ENCODE data around the gene SERPINA10.
"Not testable (repeated sequence)": the region's sequence is repeated elsewhere in the genome, so short reads cannot be mapped to it uniquely, and the experiment has no call there.

SERPINA10 gene

DNA sequence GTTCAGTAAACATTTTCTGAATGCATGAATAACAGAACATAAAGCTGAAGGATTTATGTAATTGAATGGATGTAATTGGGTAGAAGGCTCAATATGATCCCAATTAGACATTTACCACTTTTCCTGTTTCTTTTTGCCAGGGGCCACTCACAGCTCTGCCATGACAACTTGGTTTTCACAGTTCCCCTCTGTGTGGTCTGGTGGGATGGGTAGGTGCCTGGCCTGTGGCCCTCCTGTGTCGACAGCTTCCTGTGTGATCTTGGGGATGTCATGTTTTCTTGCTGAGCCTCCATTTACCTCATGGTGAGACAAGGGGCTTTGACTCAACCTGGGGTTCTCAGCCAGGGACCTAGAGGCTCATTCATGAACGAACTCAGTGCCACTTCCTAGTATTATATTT is 12.6 kb upstream of the SERPINA10 start:
- no peaks in the 10 kb centered on the region for H3K79me2 ChIP-seq (ENCODE audit: insufficient read depth, low read length)
- no peak for DNase-seq
- no peak overlapping the region for H3K4me3 ChIP-seq (ENCODE audit: low read depth in 1 of 2, low read length in 2 of 2)
- no peaks in the 10 kb centered on the region for H4K20me1 ChIP-seq (ENCODE audit: insufficient read depth, low read length)
- H3K27ac ChIP-seq (ENCODE audit: low read length), result no peak overlapping the region
- H3K9me3 ChIP-seq (ENCODE audit: insufficient read depth, low read length, severe bottlenecking), result no peaks in the 10 kb centered on the region
- no peaks in the 10 kb centered on the region for H3K36me3 ChIP-seq (ENCODE audit: insufficient read depth, low read length)
- no peaks in the 10 kb centered on the region for H3K4me1 ChIP-seq (ENCODE audit: insufficient read depth, low read length)
- ATAC-seq (ENCODE audit: insufficient read depth, low read depth), result no peak
- H3K9ac ChIP-seq (ENCODE audit: low read depth, low read length), result no peak overlapping the region
- H3K27me3 ChIP-seq (ENCODE audit: insufficient read depth, low read length, poor library complexity), result no peaks in the 10 kb centered on the region
- no peak for TF ChIP-seq EZH2 (IDR thresholded peaks at IDR 0.05; ENCODE audit: borderline replicate concordance, low read depth, low read length, severe bottlenecking)
- TF ChIP-seq, protein P1, sequence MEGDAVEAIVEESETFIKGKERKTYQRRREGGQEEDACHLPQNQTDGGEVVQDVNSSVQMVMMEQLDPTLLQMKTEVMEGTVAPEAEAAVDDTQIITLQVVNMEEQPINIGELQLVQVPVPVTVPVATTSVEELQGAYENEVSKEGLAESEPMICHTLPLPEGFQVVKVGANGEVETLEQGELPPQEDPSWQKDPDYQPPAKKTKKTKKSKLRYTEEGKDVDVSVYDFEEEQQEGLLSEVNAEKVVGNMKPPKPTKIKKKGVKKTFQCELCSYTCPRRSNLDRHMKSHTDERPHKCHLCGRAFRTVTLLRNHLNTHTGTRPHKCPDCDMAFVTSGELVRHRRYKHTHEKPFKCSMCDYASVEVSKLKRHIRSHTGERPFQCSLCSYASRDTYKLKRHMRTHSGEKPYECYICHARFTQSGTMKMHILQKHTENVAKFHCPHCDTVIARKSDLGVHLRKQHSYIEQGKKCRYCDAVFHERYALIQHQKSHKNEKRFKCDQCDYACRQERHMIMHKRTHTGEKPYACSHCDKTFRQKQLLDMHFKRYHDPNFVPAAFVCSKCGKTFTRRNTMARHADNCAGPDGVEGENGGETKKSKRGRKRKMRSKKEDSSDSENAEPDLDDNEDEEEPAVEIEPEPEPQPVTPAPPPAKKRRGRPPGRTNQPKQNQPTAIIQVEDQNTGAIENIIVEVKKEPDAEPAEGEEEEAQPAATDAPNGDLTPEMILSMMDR (IDR thresholded peaks at IDR 0.05; ENCODE audit: borderline replicate concordance, extremely low read depth, low read length, poor library complexity, severe bottlenecking), result no peak
- no peak overlapping the region for H3K4me2 ChIP-seq (ENCODE audit: insufficient read depth, low read length)
- H2AFZ ChIP-seq (ENCODE audit: low read depth, low read length), result no peak overlapping the region

DNA sequence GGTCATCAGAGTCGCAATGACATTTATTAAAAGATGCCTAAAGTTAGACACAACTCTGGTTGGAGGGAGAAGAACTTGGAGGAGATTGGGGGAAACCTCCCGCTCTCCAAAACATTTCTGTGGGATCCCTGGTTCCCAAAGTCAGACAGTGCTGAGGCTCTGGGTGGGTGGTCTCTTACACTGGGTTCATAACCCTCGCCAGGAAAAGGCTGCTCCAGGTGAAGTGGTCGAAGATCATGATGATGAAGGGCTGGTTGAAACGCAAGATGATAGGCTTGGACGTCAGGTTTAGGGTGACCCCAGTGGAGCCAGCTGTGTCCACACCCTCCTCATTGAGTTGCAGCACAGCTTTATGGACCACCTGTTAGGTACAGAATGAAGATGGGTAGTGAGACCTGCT is 11.2 kb upstream of the SERPINA10 start:
- Histone ChIP-seq H2AFZ (ENCODE audit: low read depth, low read length) (no peak overlapping the region), H3K9ac (ENCODE audit: low read depth, low read length) (no peak overlapping the region), H3K36me3 (ENCODE audit: insufficient read depth, low read length) (no peaks in the 10 kb centered on the region), H3K4me1 (ENCODE audit: insufficient read depth, low read length) (no peaks in the 10 kb centered on the region), H4K20me1 (ENCODE audit: insufficient read depth, low read length) (no peaks in the 10 kb centered on the region), H3K27me3 (ENCODE audit: insufficient read depth, low read length, poor library complexity) (no peaks in the 10 kb centered on the region), H3K9me3 (ENCODE audit: insufficient read depth, low read length, severe bottlenecking) (no peaks in the 10 kb centered on the region), H3K27ac (ENCODE audit: low read length) (no peak overlapping the region), H3K79me2 (ENCODE audit: insufficient read depth, low read length) (no peaks in the 10 kb centered on the region), H3K4me3 (ENCODE audit: low read depth in 1 of 2, low read length in 2 of 2) (no peak overlapping the region), H3K4me2 (ENCODE audit: insufficient read depth, low read length) (no peak overlapping the region)
- TF ChIP-seq EZH2 (IDR thresholded peaks at IDR 0.05; ENCODE audit: borderline replicate concordance, low read depth, low read length, severe bottlenecking), result no peak
- TF ChIP-seq, protein P1 (IDR thresholded peaks at IDR 0.05; ENCODE audit: borderline replicate concordance, extremely low read depth, low read length, poor library complexity, severe bottlenecking), result no peak
- no peak for DNase-seq
- ATAC-seq (ENCODE audit: insufficient read depth, low read depth), result no peak

DNA sequence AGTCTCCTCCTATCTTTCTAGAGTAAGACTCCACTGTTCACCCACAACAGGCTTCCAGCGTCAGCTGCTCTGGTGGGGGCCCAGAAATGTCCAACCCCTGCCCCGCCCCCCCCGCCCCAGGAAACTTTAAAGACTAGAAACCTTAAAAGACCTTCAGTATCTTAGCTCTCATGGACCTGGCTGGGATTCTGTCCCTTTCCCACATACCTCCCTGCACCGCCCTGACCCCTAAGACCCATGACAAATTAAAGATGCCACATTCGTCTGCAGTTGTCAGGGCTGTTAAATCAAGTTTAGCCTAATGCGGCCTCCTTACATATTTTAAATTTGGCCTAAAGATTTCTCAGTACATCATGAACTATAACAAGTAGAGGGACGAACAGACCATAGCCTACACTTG is 10.0 kb upstream of the SERPINA10 start:
- Histone ChIP-seq H3K79me2 (ENCODE audit: insufficient read depth, low read length) (no peaks in the 10 kb centered on the region), H3K4me2 (ENCODE audit: insufficient read depth, low read length) (no peak overlapping the region), H3K36me3 (ENCODE audit: insufficient read depth, low read length) (no peaks in the 10 kb centered on the region), H3K9ac (ENCODE audit: low read depth, low read length) (no peak overlapping the region), H3K27ac (ENCODE audit: low read length) (no peak overlapping the region), H3K4me1 (ENCODE audit: insufficient read depth, low read length) (no peaks in the 10 kb centered on the region), H2AFZ (ENCODE audit: low read depth, low read length) (no peak overlapping the region), H3K27me3 (ENCODE audit: insufficient read depth, low read length, poor library complexity) (no peaks in the 10 kb centered on the region), H3K4me3 (ENCODE audit: low read depth in 1 of 2, low read length in 2 of 2) (no peak overlapping the region), H4K20me1 (ENCODE audit: insufficient read depth, low read length) (no peaks in the 10 kb centered on the region), H3K9me3 (ENCODE audit: insufficient read depth, low read length, severe bottlenecking) (no peaks in the 10 kb centered on the region)
- DNase-seq, result no peak
- TF ChIP-seq, protein P1 (IDR thresholded peaks at IDR 0.05; ENCODE audit: borderline replicate concordance, extremely low read depth, low read length, poor library complexity, severe bottlenecking), result no peak
- TF ChIP-seq EZH2 (IDR thresholded peaks at IDR 0.05; ENCODE audit: borderline replicate concordance, low read depth, low read length, severe bottlenecking), result no peak
- no peak for ATAC-seq (ENCODE audit: insufficient read depth, low read depth)

DNA sequence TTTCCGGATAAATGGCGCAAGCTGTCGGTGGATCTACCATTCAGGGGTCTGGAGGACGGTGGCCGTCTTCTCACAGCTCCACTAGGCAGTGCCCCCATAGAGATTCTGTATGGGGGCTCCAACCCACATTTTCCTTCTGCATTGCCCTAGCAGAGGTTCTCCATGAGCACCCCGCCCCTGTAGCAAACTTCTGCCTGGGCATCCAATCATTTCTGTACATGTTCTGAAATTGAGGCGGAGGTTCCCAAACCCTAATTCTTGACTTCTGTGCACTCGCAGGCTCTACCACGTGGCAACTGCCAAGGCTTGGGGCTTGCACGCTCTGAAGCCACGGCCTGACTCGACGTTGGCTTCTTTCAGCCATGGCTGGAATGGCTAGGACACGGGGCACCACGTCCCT is 5.1 kb upstream of the SERPINA10 start:
- no peak for DNase-seq
- Histone ChIP-seq H3K9me3 (ENCODE audit: insufficient read depth, low read length, severe bottlenecking) (no peaks in the 10 kb centered on the region), H3K4me3 (ENCODE audit: low read depth in 1 of 2, low read length in 2 of 2) (no peak overlapping the region), H4K20me1 (ENCODE audit: insufficient read depth, low read length) (no peaks in the 10 kb centered on the region), H3K27me3 (ENCODE audit: insufficient read depth, low read length, poor library complexity) (no peaks in the 10 kb centered on the region), H3K4me2 (ENCODE audit: insufficient read depth, low read length) (no peak overlapping the region), H3K4me1 (ENCODE audit: insufficient read depth, low read length) (no peaks in the 10 kb centered on the region), H3K9ac (ENCODE audit: low read depth, low read length) (no peak overlapping the region), H2AFZ (ENCODE audit: low read depth, low read length) (no peak overlapping the region), H3K27ac (ENCODE audit: low read length) (no peak overlapping the region), H3K79me2 (ENCODE audit: insufficient read depth, low read length) (no peaks in the 10 kb centered on the region), H3K36me3 (ENCODE audit: insufficient read depth, low read length) (no peaks in the 10 kb centered on the region)
- no peak for ATAC-seq (ENCODE audit: insufficient read depth, low read depth)
- TF ChIP-seq, protein P1 (IDR thresholded peaks at IDR 0.05; ENCODE audit: borderline replicate concordance, extremely low read depth, low read length, poor library complexity, severe bottlenecking), result no peak
- TF ChIP-seq EZH2 (IDR thresholded peaks at IDR 0.05; ENCODE audit: borderline replicate concordance, low read depth, low read length, severe bottlenecking), result no peak

DNA sequence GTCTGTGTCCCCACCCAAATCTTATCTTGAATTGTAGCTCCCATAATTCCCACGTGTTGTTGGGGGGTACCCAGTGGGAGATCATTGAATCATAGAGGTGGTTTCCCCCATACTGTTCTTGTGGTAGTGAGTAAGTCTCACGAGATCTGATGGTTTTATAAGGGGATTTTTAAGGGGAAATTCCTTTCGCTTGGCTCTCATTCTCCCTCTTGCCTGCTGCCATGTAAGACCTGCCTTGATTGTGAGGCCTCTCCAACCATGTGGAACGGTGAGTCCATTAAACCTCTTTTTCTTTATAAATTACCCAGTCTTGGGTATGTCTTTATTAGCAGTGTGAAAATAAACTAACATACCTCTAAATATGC is 3.1 kb upstream of the SERPINA10 start:
- H3K36me3 ChIP-seq (ENCODE audit: insufficient read depth, low read length); H3K4me2 ChIP-seq (ENCODE audit: insufficient read depth, low read length): not testable (repeated sequence)

More for the DNA sequence above, 3.1 kb upstream of the SERPINA10 start:
- not testable (repeated sequence) for DNase-seq; H3K27ac ChIP-seq (ENCODE audit: low read length); H3K9ac ChIP-seq (ENCODE audit: low read depth, low read length); H2AFZ ChIP-seq (ENCODE audit: low read depth, low read length); H3K27me3 ChIP-seq (ENCODE audit: insufficient read depth, low read length, poor library complexity); H4K20me1 ChIP-seq (ENCODE audit: insufficient read depth, low read length); ATAC-seq (ENCODE audit: insufficient read depth, low read depth); H3K9me3 ChIP-seq (ENCODE audit: insufficient read depth, low read length, severe bottlenecking); H3K4me3 ChIP-seq (ENCODE audit: low read depth in 1 of 2, low read length in 2 of 2); H3K79me2 ChIP-seq (ENCODE audit: insufficient read depth, low read length); H3K4me1 ChIP-seq (ENCODE audit: insufficient read depth, low read length)

Measured in DND-41 (cell line).